GM19324 (cell line): ENCODE measurements around the gene LTC4S.

ENCODE experiments used
- ATAC-seq: cut with Tn5 transposase; IDR thresholded peaks from one replicate; pipeline ENCODE4 v1.9.1; 2021; ENCODE audit warnings: mild to moderate bottlenecking, moderate library complexity; ENCODE audit not compliant: unreplicated experiment, low FRiP score

LTC4S gene

GRCh38 chr5:179805070-179805528 is 11.3 kb downstream of the LTC4S start:
- no peak for ATAC-seq

- ATAC-seq: peak; percentile 18
Measured at GRCh38 chr5:179805529-179806249, 11.9 kb downstream of the LTC4S start.

GRCh38 chr5:179806250-179807048 is 12.7 kb downstream of the LTC4S start, which contains the start of gene MGAT4B:
TSS of gene MGAT4B (minus strand) at chr5:179806866. CDS start at chr5:179806583, 283 bp downstream.
- peak; percentile 76 for ATAC-seq

- no peak for ATAC-seq
Measured at GRCh38 chr5:179812135-179812825, 18.5 kb downstream of the LTC4S start.

DNA sequence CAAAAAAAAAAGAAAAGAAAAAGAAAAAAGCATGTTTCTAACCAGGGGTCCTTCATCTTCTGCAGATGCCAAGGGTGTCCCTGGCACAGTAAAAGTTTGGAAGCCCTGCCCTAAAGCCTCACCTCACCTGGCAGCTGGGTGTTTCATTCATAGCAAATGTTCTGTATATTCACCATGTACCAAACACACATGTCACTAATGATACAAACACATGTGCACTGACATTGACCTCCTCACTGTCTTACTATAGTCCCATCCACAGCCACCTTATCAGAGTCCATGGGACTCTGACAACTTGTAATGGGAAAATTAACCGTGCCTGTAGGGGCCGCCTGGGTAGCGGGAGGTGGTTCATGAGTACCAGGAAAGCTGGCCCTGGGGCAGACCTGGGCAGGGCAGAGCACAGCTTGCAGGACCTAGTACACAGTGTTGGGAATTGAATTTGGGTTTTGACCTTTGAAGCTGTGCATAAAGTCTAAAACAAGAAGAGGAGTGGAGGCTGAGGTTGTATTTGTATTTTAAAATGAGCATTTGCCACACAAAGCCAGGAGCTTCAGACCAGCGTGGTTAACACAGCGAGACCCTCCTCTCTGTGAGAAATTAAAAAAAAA is 19.3 kb downstream of the LTC4S start:
- ATAC-seq: no peak

DNA sequence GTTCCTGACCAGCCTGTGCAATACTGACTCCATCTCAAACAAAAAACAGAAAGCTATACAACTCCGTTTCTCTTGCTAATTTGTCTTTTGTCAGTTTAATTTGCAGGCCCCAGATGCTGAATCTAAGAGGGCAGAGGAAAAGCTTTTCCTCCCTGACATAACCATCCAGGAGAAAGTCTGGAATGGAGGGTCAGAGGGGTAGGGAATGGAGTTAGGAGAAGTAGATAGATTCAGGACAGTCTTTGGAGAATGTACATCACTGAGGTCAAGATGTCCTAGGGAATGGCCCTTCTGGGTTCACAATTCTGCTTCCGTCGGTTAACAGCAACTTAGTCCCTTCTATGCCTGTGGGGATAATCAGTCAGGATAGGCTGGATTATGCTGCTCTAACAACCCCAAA is 20.3 kb downstream of the LTC4S start:
- ATAC-seq: no peak

DNA sequence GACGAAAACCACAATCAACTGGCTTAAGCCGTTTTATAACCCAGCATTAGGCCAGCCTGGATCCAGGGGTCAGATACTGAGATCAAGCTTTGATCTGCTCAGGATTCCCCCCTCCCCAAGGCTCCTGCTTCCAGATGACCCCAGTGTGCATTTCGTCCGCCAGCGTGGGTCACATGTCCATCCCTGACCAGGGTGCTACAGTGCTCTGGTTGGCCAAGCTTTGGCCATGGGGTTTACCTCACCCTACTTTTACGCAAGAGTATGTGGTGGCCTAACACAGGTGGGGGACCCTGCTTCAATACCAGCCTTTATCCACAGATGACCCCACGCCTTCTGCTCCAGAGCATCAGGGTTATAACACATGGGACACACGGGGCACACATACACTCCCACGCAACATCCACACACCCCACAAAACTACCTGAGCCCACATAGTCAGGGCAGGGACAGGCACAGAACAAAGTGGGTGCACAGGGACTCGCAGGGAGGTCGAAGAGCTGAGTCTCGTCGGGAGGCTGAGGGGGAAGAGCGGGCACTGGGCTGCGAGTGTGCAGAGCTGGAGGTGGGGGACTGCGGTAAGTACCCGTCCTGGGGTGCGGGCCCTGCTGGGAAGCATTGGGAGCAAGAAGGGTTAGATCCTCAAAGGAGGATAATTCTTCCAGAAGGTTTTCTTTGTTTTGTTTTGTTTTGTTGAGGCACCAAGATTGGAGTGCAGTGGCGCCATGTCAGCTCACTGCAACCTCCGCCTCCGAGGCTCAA is 21.9 kb downstream of the LTC4S start:
- no peak for ATAC-seq

DNA sequence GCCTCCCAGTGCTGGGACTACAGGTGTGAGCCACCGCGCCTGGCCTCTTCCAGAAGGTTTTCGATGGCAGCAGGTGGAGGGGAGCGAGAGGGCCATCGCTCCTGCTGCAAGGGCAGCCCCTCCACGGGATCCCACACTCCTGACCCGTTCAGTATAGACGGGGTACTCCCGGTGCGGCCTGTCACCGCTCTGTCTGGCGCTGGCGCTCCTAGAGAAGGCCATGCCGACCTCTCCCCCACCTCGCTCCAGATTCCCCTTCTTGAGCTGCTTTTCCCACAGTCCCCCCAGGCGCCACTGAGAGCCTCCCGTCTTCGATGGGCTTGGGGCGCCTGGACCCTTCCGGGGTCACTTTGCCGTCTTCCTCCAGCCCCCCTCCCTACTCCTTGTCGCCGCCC is 22.6 kb downstream of the LTC4S start:
- no peak for ATAC-seq

- ATAC-seq: no peak
Measured at GRCh38 chr5:179816796-179817469, 23.1 kb downstream of the LTC4S start.

GRCh38 chr5:179817470-179817840 is 23.7 kb downstream of the LTC4S start:
- no peak for ATAC-seq

DNA sequence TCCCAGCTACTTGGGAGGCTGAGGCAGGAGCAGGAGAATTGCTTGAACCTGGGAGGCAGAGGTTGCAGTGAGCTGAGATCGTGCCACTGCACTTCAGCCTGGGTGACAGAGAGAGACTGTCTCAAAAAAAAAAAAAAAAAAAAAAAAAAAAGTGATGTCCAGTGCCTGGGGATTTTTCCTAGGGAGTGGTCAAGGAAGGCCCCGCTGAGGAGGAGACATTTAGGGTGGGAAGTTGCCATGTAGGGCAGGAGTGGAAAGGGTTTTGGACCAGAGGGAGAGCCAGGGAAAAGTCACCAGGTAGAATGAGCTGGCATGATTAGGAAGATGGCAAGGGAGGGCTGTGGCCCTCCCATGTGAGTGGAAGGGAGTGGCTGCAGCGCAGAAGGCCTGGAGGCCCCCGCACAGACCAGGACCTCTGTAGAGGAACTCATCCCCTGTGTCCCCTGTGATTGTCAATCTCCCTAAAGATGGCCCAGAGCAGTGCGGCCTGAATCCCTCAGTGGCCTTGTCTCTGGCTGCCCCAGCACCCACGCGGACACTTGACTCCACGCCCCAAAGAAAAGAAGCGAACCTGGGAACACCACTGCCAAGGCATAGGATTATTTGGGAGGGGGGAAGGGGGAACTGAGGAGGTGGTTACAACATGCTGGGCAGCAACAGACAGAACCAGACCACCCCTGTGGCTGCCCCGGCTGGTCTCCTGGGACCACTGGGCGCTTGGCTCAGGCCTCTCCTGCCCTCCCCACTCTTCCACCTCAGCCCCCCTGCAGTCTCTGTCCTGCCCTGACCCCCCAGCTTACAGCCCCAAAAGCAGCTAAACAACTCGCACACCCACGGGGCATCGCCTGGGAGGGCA is 24.3 kb downstream of the LTC4S start:
- no peak for ATAC-seq

DNA sequence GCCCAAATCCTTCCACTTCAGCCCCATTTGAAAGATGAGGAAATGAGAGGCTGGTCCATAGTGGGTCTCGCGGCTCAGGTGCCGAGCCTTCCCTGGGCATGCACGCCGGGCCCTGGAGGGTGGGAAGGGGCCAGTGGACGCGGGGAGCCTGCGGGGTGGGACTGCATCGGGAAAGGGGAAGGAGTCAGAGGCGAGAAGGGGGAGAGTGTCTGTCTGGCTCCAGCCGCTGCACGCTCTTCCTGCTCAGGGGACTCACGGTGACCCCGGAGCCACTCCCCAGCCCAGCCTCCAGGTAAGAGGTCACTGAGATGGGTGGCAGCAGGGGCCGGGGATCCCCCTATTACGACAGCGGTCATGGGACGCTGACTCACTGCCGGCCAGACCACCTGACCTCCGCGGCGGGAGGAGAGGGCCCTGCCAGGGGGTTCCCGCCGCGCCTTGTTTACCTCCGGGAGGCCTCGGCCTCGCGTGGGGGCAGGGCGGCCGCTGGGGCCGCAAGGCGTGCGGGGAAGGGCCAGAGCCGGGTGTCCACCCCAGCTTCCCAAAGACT is 25.0 kb downstream of the LTC4S start:
- peak; percentile 69 for ATAC-seq

GRCh38 chr5:179819296-179820126 is 25.7 kb downstream of the LTC4S start:
- no peak for ATAC-seq

GRCh38 chr5:179820127-179820482 is 26.3 kb downstream of the LTC4S start:
- ATAC-seq: no peak

DNA sequence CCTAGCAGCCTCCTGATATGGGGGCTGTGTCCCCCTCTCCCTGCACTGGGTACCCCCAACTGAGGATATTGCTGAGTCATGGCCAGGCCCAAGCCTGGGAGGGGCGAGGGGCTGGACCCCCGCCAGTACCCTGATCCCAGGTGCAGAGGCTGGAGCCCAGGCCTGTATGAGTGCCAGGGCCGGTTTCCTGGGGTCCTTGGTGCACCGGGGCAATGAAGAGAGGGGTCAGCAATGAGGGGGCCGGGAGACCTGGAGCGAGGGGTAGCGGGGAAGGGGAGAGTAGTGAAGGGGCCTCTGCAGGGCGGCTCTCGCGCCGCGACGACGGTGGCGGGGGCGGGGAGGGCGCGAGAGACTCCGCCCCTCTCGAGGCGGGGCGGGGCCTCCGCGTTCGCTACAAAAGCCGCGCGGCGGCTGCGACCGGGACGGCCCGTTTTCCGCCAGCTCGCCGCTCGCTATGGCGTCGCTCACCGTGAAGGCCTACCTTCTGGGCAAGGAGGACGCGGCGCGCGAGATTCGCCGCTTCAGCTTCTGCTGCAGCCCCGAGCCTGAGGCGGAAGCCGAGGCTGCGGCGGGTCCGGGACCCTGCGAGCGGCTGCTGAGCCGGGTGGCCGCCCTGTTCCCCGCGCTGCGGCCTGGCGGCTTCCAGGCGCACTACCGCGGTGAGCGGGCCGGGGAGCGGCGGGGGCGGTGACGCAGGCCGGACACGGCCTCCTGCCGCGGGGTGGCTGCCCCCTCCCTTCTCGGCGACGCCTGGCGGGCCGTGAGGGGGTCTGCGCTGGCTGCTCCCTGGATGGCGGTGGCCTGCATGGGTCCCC is 26.9 kb downstream of the LTC4S start, which contains the start of gene SQSTM1:
SQSTM1 (plus strand) TSS at position 423 of the 815 bp plus-strand sequence; CDS start at position 455, 32 bp downstream.
- peak; percentile 55 for ATAC-seq

DNA sequence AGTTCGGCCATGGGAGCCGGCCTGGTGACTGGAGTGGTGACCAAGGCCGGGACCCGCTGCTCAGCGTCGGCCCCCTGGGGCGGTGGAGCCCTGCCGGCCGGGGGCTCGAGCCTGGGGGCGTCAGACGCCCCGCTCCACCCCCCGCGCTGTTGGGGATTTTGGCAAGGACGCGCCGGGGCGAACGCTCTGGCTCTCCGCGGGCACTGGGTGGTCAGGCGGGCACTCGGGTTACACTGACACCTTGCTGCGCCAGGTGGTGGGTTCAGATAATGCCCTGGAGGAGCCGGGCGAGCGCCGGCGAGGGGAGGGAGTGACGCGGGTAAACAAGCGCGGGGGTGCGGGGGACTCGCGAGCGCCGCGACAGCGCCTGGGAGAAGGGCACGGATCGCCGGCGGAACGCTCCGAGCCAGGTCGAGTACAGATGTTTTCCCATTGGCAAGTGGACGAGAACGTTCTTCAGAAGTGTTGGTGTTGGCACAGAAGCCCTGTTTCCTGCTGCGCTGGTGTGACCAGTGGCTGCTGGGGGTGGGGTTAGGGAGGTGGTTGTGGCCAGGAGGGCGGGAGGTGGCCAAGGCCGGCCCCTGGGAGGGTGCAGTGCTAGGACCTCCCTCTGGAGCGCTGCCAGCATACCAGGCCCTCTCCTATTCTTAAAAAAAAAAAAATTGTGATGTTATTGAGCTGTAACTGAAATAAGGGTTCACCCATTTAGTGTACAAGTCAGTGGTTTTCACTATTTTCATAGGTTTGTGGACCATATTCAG is 27.7 kb downstream of the LTC4S start:
- ATAC-seq: peak; percentile 48
